ENCODE data around the gene FGFR3.
"Not testable (repeated sequence)": the region's sequence is repeated elsewhere in the genome, so short reads cannot be mapped to it uniquely, and the experiment has no call there.

Gene FGFR3

GRCh38 chr4:1822568-1823544, 29.8 kb downstream of the FGFR3 start:
- no peak for DNase-seq

GRCh38 chr4:1823545-1823932, 30.4 kb downstream of the FGFR3 start:
- DNase-seq: no peak

- no peak for DNase-seq
Observed at GRCh38 chr4:1824746-1825145, 31.7 kb downstream of the FGFR3 start.

- no peak for DNase-seq
Observed at GRCh38 chr4:1825326-1825725, 32.2 kb downstream of the FGFR3 start.

GRCh38 chr4:1826531-1827350, 33.6 kb downstream of the FGFR3 start:
- no peak for DNase-seq

- DNase-seq: no peak
Observed at GRCh38 chr4:1830234-1830633, 37.1 kb downstream of the FGFR3 start.

GRCh38 chr4:1830642-1831228, 37.6 kb downstream of the FGFR3 start:
- no peak for DNase-seq

- DNase-seq: no peak
Observed at GRCh38 chr4:1831331-1831730, 38.2 kb downstream of the FGFR3 start.

GRCh38 chr4:1832690-1833089, 39.6 kb downstream of the FGFR3 start:
- no peak for DNase-seq

- no peak for DNase-seq
Observed at GRCh38 chr4:1833307-1834046, 40.4 kb downstream of the FGFR3 start.

- no peak for DNase-seq
Observed at GRCh38 chr4:1834047-1834775, 41.1 kb downstream of the FGFR3 start.

- not testable (repeated sequence) for DNase-seq
Observed at GRCh38 chr4:1835836-1836235, 42.7 kb downstream of the FGFR3 start.

GRCh38 chr4:1836650-1837049, 43.6 kb downstream of the FGFR3 start:
- DNase-seq: no peak

- no peak for DNase-seq
Observed at GRCh38 chr4:1837069-1837468, 44.0 kb downstream of the FGFR3 start.

- no peak for DNase-seq
Observed at GRCh38 chr4:1839282-1839681, 46.2 kb downstream of the FGFR3 start.

GRCh38 chr4:1841201-1841886, 48.3 kb downstream of the FGFR3 start:
- no peak for DNase-seq

GRCh38 chr4:1841887-1842210, 48.8 kb downstream of the FGFR3 start:
- no peak for DNase-seq

GRCh38 chr4:1842339-1842895, 49.3 kb downstream of the FGFR3 start:
- DNase-seq: no peak

- no peak for DNase-seq
Observed at GRCh38 chr4:1842993-1843448, 49.9 kb downstream of the FGFR3 start.

- no peak for DNase-seq
Observed at GRCh38 chr4:1843852-1844251, 50.8 kb downstream of the FGFR3 start.

- not testable (repeated sequence) for DNase-seq
Observed at GRCh38 chr4:1844618-1845017, 51.5 kb downstream of the FGFR3 start.
